Esophagus muscularis mucosa (tissue), 3 donors: ENCODE data around the gene LMAN2L.

Experiments used
- POLR2A ChIP-seq: fragments of 450-650 bp; IDR thresholded peaks from one replicate; pipeline ENCODE4 v1.6.1; 2017; ENCODE audit warnings: antibody characterized with exemption, moderate library complexity, mild to moderate bottlenecking, low read depth
- TF ChIP-seq, protein P1 (sequence below), 3 experiments: fragments of 200-600 bp in 2 of 3; fragments of 450-650 bp in 1 of 3; sonication (generic) in 2 of 3; IDR thresholded peaks; one replicate each; pipeline ENCODE4 v1.5.1; 2017 to 2019; ENCODE audit warnings: antibody characterized with exemption in 3 of 3, mild to moderate bottlenecking in 2 of 3, moderate library complexity in 1 of 3

DNA sequence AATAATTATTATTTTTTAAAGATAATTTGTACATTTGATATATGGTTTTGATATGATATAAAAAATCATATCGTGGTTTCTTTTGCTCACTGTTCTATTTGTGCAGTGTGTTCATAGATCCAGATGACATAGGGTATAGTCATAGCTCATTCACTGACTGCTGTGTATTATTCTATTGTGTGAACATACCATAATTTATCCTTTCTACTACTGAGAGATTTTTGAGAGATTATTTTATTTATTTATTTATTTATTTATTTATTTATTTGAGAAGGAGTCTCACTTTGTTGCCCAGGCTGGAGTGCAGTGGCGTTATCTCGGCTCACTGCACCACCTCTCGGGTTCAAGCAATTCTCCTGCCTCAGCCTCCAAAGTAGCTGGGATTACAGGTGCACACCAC lies 58.3 kb downstream of the LMAN2L start:
- TF ChIP-seq, protein P1, sequence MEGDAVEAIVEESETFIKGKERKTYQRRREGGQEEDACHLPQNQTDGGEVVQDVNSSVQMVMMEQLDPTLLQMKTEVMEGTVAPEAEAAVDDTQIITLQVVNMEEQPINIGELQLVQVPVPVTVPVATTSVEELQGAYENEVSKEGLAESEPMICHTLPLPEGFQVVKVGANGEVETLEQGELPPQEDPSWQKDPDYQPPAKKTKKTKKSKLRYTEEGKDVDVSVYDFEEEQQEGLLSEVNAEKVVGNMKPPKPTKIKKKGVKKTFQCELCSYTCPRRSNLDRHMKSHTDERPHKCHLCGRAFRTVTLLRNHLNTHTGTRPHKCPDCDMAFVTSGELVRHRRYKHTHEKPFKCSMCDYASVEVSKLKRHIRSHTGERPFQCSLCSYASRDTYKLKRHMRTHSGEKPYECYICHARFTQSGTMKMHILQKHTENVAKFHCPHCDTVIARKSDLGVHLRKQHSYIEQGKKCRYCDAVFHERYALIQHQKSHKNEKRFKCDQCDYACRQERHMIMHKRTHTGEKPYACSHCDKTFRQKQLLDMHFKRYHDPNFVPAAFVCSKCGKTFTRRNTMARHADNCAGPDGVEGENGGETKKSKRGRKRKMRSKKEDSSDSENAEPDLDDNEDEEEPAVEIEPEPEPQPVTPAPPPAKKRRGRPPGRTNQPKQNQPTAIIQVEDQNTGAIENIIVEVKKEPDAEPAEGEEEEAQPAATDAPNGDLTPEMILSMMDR (IDR thresholded peaks at IDR 0.05): no peak
- TF ChIP-seq POLR2A: no peak
